Stomach (tissue), 4 donors: ENCODE data around the gene SPAG9.

Experiments
- EP300 ChIP-seq: sonication (generic); formaldehyde crosslinking; IDR thresholded peaks from one replicate; pipeline ENCODE4 v1.6.1; 2017; ENCODE audit warnings: antibody characterized with exemption
- POLR2A ChIP-seq, 4 donors: fragments of 450-650 bp; IDR thresholded peaks; one replicate each; pipeline ENCODE4 v1.6.1; 2016; ENCODE audit warnings: antibody characterized with exemption in 4 of 4, control low read depth in 2 of 4, mild to moderate bottlenecking in 1 of 4, moderate library complexity in 1 of 4
- POLR2AphosphoS5 ChIP-seq, 3 donors: sonication (generic); formaldehyde crosslinking; IDR thresholded peaks; one replicate each; pipeline ENCODE4 v1.6.1; 2016; ENCODE audit warnings: antibody characterized with exemption in 3 of 3

DNA sequence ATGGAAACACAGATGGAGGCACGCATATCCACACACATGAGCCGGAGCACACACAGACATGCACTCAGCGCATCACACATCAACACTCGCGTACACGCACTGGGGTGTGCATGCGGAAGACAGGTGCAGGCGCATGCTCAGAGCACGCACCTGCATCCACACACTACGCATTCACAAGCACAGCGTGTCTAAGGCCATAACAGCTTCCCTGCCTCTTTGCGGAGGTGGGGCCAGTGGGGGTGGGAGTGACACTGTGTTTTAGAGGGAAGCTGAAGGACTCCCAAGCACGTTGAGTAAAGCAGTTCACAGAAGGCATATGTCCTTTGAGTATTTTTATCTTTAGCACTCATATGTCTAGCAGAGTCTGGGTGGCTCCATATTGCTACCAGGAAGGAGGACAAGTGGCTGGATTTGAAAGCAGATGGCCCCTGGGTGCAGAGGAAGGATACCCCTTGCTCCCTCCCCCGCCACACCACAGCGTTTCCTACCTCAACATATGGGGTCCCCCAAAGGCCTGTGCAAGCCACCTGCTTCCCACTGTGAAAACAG is 185.9 kb downstream of the SPAG9 start:
- no peak for TF ChIP-seq POLR2AphosphoS5 (IDR thresholded peaks at IDR 0.05)
- TF ChIP-seq EP300: no peak
- no peak for TF ChIP-seq POLR2A (IDR thresholded peaks at IDR 0.05)
